ENCODE results near the gene MKLN1. TPM values are rescaled to one million over a fixed set of nuclear protein-coding genes. Genes with fewer than 3 reads are reported as not detected.
A peak's percentile ranks its signal among the peaks of the same experiment; 100 is the strongest.

MKLN1 gene
- total RNA-seq, 1 donor from 2014 or later: 61.7 TPM

DNA sequence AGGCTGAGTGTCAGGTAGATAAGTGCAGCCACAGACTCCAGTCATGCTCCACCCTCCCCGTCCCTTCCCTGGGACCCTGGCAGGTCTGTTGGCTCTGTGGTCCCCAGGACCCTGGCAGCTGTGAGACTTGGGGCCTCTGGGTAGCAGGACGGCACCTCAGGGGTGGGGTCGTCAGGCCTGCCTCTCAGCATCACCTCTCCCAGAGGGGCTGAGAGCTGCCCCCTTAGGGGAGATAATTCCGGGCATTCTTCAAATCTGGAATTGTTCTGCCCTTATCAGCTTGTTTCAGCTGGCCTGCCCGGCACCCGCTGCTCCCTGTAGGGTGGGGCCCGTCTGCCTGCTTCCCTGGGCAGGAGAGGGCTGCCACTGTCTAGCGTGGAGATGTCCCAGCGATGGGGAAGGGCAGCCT is 205.5 kb downstream of the MKLN1 start:
- peak overlapping the region; percentile 53 for H3K27ac Mint-ChIP-seq
- peaks cover 4% of the 10 kb centered on the region for H3K36me3 Mint-ChIP-seq
- H3K27me3 Mint-ChIP-seq (ENCODE audit: low read depth): no peaks in the 10 kb centered on the region
- no peaks in the 10 kb centered on the region for H3K9me3 Mint-ChIP-seq
- peaks cover 14% of the 10 kb centered on the region for H3K4me1 Mint-ChIP-seq
- H3K4me3 Mint-ChIP-seq: no peak overlapping the region
- DNase-seq (ENCODE audit: low spot score in 2 of 2, unreplicated experiment in 2 of 2): no peak
- TF ChIP-seq, protein P1, sequence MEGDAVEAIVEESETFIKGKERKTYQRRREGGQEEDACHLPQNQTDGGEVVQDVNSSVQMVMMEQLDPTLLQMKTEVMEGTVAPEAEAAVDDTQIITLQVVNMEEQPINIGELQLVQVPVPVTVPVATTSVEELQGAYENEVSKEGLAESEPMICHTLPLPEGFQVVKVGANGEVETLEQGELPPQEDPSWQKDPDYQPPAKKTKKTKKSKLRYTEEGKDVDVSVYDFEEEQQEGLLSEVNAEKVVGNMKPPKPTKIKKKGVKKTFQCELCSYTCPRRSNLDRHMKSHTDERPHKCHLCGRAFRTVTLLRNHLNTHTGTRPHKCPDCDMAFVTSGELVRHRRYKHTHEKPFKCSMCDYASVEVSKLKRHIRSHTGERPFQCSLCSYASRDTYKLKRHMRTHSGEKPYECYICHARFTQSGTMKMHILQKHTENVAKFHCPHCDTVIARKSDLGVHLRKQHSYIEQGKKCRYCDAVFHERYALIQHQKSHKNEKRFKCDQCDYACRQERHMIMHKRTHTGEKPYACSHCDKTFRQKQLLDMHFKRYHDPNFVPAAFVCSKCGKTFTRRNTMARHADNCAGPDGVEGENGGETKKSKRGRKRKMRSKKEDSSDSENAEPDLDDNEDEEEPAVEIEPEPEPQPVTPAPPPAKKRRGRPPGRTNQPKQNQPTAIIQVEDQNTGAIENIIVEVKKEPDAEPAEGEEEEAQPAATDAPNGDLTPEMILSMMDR (IDR thresholded peaks at IDR 0.05; ENCODE audit: unreplicated experiment): no peak

DNA sequence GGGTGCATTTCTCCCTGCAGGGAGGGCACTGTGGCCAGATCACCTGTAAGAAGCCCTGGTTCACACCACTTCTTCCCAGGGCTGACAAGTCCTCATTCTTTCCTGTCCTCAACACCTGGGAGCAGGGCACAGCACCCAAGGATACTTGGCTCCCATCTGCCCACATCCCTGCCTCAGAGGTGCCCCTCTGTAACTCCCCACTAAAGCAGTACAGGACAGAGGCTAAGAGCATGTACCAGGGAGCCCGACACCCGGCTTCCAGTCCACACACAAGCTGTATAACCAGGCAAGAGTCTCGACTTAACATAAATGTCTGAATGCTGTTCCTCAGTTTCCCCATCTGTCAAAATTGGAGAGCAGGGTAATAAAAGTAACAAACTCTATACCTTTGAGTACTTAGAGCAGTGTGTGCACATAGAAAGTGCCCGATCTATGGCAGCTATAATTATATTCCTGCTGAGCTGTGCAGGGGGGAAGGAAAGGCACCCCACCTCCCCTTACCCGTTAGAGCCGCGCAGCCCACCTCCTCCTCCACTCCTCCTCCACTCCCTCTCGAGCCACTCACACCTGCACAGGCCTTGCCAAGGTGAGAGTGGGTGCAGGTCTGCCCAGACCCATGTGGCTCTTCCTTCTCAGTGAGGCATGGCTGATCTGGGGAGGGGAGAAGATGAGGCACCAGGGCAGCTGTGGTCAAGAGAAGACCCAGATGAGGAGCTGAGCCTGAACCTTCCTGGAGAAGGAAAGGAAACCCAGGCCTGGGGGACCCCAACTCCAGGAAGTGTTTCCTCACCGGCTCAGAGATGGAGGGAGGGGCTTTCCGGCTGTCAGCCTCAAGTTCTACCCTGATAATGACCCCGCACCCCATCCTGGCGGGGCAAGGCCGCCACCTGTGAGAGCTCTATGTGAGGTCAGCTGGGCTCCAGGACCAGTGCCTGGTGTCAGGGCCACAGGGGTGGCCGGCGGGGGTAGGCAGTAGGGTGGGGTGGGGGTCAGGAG is 206.2 kb downstream of the MKLN1 start:
- no peak overlapping the region for H3K4me3 Mint-ChIP-seq
- peak overlapping the region; percentile 53 for H3K27ac Mint-ChIP-seq
- H3K36me3 Mint-ChIP-seq: peaks cover 4% of the 10 kb centered on the region
- H3K27me3 Mint-ChIP-seq (ENCODE audit: low read depth): no peaks in the 10 kb centered on the region
- TF ChIP-seq, protein P1 (IDR thresholded peaks at IDR 0.05; ENCODE audit: unreplicated experiment): no peak
- H3K9me3 Mint-ChIP-seq: no peaks in the 10 kb centered on the region
- peaks cover 21% of the 10 kb centered on the region for H3K4me1 Mint-ChIP-seq
- no peak for DNase-seq (ENCODE audit: low spot score in 2 of 2, unreplicated experiment in 2 of 2)

DNA sequence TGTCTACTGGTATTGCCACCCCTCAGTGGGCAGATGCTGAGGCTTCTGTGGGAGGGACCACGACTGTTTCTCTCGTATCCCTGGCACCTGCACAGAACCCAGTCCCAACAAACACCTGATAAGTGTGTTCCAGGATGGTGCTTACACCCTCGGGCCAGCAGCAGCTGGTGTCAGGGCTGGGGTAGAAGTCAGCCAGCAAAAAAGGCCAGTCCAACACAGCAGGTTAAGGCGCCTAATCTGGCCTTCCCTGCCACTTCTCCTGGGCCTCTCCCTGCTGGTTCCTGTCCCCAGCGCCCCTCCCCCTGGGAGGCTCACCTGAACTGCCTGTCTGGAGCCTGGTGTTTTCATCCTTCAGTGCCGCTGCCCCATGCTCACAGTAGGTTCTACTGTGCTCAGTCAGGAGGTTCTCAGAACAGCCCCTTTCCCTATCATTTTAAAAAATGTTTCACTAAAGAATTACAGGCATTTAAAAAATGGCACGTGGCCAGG is 208.7 kb downstream of the MKLN1 start:
- no peak for DNase-seq (ENCODE audit: low spot score in 2 of 2, unreplicated experiment in 2 of 2)
- H3K36me3 Mint-ChIP-seq: peaks cover 7% of the 10 kb centered on the region
- H3K9me3 Mint-ChIP-seq: no peaks in the 10 kb centered on the region
- H3K27me3 Mint-ChIP-seq (ENCODE audit: low read depth): no peaks in the 10 kb centered on the region
- H3K4me1 Mint-ChIP-seq: peaks cover 27% of the 10 kb centered on the region
- peak overlapping the region; percentile 59 for H3K27ac Mint-ChIP-seq
- TF ChIP-seq, protein P1 (IDR thresholded peaks at IDR 0.05; ENCODE audit: unreplicated experiment): no peak
- H3K4me3 Mint-ChIP-seq: no peak overlapping the region

DNA sequence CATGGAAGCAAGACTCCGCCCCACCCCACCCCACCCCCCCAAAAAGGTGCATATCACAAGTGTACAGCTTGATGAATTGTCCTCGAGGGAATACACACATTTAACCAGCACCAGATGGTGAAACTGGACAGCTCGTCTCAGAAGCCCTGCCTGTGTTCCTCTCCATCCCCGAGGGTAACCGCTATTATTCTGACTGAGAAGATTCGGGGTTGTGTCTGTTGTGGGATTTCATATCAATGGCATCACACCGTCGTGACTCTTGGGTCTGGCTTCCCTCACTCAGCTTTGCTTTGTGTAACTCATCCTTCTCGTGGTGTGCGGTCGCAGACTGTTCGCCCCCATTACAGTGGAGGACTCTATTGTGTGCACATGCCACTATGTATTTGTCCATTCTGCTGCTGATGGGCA is 209.9 kb downstream of the MKLN1 start:
- TF ChIP-seq, protein P1 (IDR thresholded peaks at IDR 0.05; ENCODE audit: unreplicated experiment): no peak
- Mint-ChIP-seq H3K9me3 (no peaks in the 10 kb centered on the region), H3K4me3 (no peak overlapping the region), H3K27me3 (ENCODE audit: low read depth) (no peaks in the 10 kb centered on the region), H3K27ac (peak overlapping the region; percentile 90), H3K4me1 (peaks cover 30% of the 10 kb centered on the region), H3K36me3 (peaks cover 4% of the 10 kb centered on the region)
- DNase-seq (ENCODE audit: low spot score in 2 of 2, unreplicated experiment in 2 of 2): no peak

DNA sequence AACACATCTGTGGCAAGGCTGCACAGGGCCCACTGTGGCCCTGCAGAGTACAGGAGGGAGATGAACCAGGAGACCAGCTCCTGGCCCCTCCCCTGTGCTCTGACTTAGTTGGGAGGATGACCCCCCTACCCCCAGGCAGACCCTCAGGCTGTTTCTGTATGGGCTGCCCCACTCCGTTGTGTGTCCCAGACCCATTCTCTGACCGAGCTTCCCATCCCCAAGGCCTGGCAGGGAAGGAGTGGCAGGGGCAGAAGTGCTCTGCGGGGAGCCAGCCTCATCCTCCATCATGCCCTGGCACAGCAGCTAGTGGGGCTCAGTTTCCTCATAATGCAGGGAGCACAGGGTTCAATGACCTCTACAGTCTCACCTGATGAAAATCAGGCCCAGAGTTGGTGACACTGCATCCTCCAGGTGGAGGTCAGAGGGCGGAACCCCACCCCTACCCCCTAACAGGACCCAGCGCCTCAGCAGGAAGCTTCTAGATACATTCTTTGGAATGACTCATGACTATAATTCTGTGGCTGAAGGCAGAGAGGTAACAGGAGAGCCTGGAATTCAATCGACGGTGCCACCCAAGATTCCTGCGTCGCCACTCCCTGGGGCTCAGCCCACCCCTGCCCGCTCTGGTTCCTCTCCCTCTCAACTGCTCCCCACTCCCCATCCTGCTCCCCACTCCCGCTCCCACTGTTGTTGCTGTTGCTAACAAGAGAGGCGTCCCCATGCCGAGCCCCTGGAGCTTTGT is 210.6 kb downstream of the MKLN1 start:
- H3K27me3 Mint-ChIP-seq (ENCODE audit: low read depth): no peaks in the 10 kb centered on the region
- no peak overlapping the region for H3K4me3 Mint-ChIP-seq
- H3K36me3 Mint-ChIP-seq: peaks cover 4% of the 10 kb centered on the region
- no peaks in the 10 kb centered on the region for H3K9me3 Mint-ChIP-seq
- TF ChIP-seq, protein P1 (IDR thresholded peaks at IDR 0.05; ENCODE audit: unreplicated experiment): no peak
- no peak for DNase-seq (ENCODE audit: low spot score in 2 of 2, unreplicated experiment in 2 of 2)
- peak overlapping the region; percentile 90 for H3K27ac Mint-ChIP-seq
- peaks cover 27% of the 10 kb centered on the region for H3K4me1 Mint-ChIP-seq
